Mucosa of descending colon (tissue), 3 donors: ENCODE data around the gene R3HDM4. TPM values are rescaled to one million over a fixed set of nuclear protein-coding genes. Genes with fewer than 3 reads are reported as not detected.
A peak's percentile ranks its signal among the peaks of the same experiment; 100 is the strongest.
"Not testable (repeated sequence)": the region's sequence is repeated elsewhere in the genome, so short reads cannot be mapped to it uniquely, and the experiment has no call there.

Experiments used
- ATAC-seq: fragments of 200-7000 bp; cut with Tn5 transposase; one replicate; pipeline ENCODE4 v1.9.1; 2020; ENCODE audit warnings: mild to moderate bottlenecking, moderate library complexity
- DNase-seq, 3 donors: peaks; one replicate each; pipeline ENCODE4 v3.0.0-alpha.2; 2020
- H3K36me3 ChIP-seq: fragments of 200-600 bp; one replicate; pipeline ENCODE4 v1.8.0; 2021; ENCODE audit warnings: low read depth, mild to moderate bottlenecking
- H3K4me1 ChIP-seq: fragments of 200-600 bp; one replicate; pipeline ENCODE4 v1.8.0; 2021; ENCODE audit warnings: low read depth, mild to moderate bottlenecking
- H3K4me3 ChIP-seq: fragments of 200-600 bp; one replicate; pipeline ENCODE4 v1.8.0; 2021; ENCODE audit warnings: mild to moderate bottlenecking
- H3K9me3 ChIP-seq: fragments of 200-600 bp; one replicate; pipeline ENCODE4 v1.8.0; 2021; ENCODE audit warnings: mild to moderate bottlenecking
- CTCF ChIP-seq: fragments of 200-600 bp; IDR thresholded peaks from one replicate; pipeline ENCODE4 v1.8.0; 2022; ENCODE audit warnings: antibody characterized with exemption, mild to moderate bottlenecking
- intact Hi-C, 2 donors: fragments of 100-400 bp; cut with DNase I in 1 of 2; cut with micrococcal nuclease in 1 of 2; formaldehyde crosslinking; loops; one replicate each; pipeline versions ENCODE4 v1.11.0 to v1.11.1; 2022; cut with DNase I, micrococcal nuclease
- total RNA-seq, 3 donors: library from RNA; stranded (reverse); fragmentation: NEBNext Ultra II Directional in 2 of 3; extraction: Animal tissue kit (Norgen Biotek cat#: 25700) in 2 of 3; gene quantifications; one replicate each; pipeline versions ENCODE4 v1.2.1 to v1.2.4, GENCODE V29; 2021 to 2023
- donor health status: DM: no; HTN: no; CAD: no; lungs with moderate emphysema.
- donor health status: DM: no; HTN: no; CAD: no.
- donor health status: DM: no; HTN: yes; CAD: no.

The R3HDM4 gene
- total RNA-seq, 3 donors from 2014 or later, result 52.6 to 62.6 (median 54.8) TPM

- intact Hi-C loops, result loop anchor here in 1 of 2 donors (10.0 kb wide), 1 partner anchor 132 kb away; the partner anchor contains the start of gene WDR18
- ATAC-seq (no peak), DNase-seq (peak in 1 of 3 donors; percentile 51)
- no peak for TF ChIP-seq CTCF
- H3K4me1 ChIP-seq, result peaks cover 3% of the 10 kb centered on the region
- no peaks in the 10 kb centered on the region for H3K9me3 ChIP-seq
- no peak within 1 kb of the TSS for H3K4me3 ChIP-seq
- no peaks in the 10 kb centered on the region for H3K36me3 ChIP-seq
Observed at GRCh38 chr19:852136-853013, 60.6 kb downstream of the R3HDM4 start, which contains the start of gene ELANE. Gene ELANE (plus strand): TSS chr19:852303. CDS start chr19:852329, 26 bp downstream.

- H3K4me3 ChIP-seq, result no peak overlapping the region
Observed at GRCh38 chr19:850979-851335, 62.1 kb downstream of the R3HDM4 start.

GRCh38 chr19:850221-850978 is 62.6 kb downstream of the R3HDM4 start:
- DNase-seq (peak; percentile 75 to 86 (median 75)), ATAC-seq (peak; percentile 84)
- Histone ChIP-seq H3K4me3 (no peak overlapping the region), H3K36me3 (no peaks in the 10 kb centered on the region), H3K4me1 (peaks cover 3% of the 10 kb centered on the region), H3K9me3 (no peaks in the 10 kb centered on the region)
- intact Hi-C loops, result loop anchor here in 1 of 2 donors (10.0 kb wide), 1 partner anchor 134 kb away; the partner anchor contains the start of gene WDR18
- TF ChIP-seq CTCF, result no peak

More at GRCh38 chr19:850979-851335, 62.1 kb downstream of the R3HDM4 start:
- H3K9me3 ChIP-seq, result no peaks in the 10 kb centered on the region
- intact Hi-C loops, result loop anchor here in 1 of 2 donors (10.0 kb wide), 1 partner anchor 134 kb away; the partner anchor contains the start of gene WDR18
- H3K4me1 ChIP-seq, result peaks cover 3% of the 10 kb centered on the region
- no peak for TF ChIP-seq CTCF
- ATAC-seq (no peak), DNase-seq (no peak)
- H3K36me3 ChIP-seq, result no peaks in the 10 kb centered on the region

GRCh38 chr19:849195-849594 is 63.8 kb downstream of the R3HDM4 start:
- H3K4me1 ChIP-seq, H3K4me3 ChIP-seq, intact Hi-C loops, H3K36me3 ChIP-seq, H3K9me3 ChIP-seq, ATAC-seq, DNase-seq: not testable (repeated sequence)

GRCh38 chr19:848386-848921 is 64.6 kb downstream of the R3HDM4 start:
- H3K9me3 ChIP-seq, result no peaks in the 10 kb centered on the region
- no peak for DNase-seq
- no peak for TF ChIP-seq CTCF
- no peak overlapping the region for H3K4me3 ChIP-seq
- no peak for ATAC-seq
- peaks cover 8% of the 10 kb centered on the region for H3K4me1 ChIP-seq
- intact Hi-C loops, result no loop called here
- no peaks in the 10 kb centered on the region for H3K36me3 ChIP-seq

Other genes with a start within 250 kb of the R3HDM4 start
- 10 to 100 TPM in 2 of 3 donors, 1 to 10 TPM in 1; 2.6 to 25.0 (median 12.8) TPM for gene FSTL3, start 236.8 kb downstream of the R3HDM4 start, total RNA-seq
- gene PRSS57, start 217.8 kb downstream of the R3HDM4 start, total RNA-seq, result not detected
- 10 to 100 TPM in 2 of 3 donors, 1 to 10 TPM in 1; 8.1 to 58.4 (median 13.0) TPM for gene PALM, start 204.3 kb downstream of the R3HDM4 start, total RNA-seq
- 100 to 1,000 TPM; 184 to 443 (median 361) TPM for gene MISP, start 162.1 kb downstream of the R3HDM4 start, total RNA-seq
- gene PTBP1, start 115.8 kb downstream of the R3HDM4 start, total RNA-seq, result 100 to 1,000 TPM; 204 to 305 (median 281) TPM
- under 1 TPM in 1 of 3 donors, not detected in 2; 0.19 TPM for gene PLPPR3, start 91.3 kb downstream of the R3HDM4 start, total RNA-seq
- under 1 TPM in 1 of 3 donors, not detected in 2; 0.25 TPM for gene AZU1, start 85.4 kb downstream of the R3HDM4 start, total RNA-seq
- gene PRTN3, start 72.2 kb downstream of the R3HDM4 start, total RNA-seq, result not detected
- gene ELANE, start 60.9 kb downstream of the R3HDM4 start, total RNA-seq, result 1 to 10 TPM in 1 of 3 donors, under 1 TPM in 2; 0.43 to 1.2 (median 0.77) TPM
- gene CFD, start 53.6 kb downstream of the R3HDM4 start, total RNA-seq, result 100 to 1,000 TPM in 2 of 3 donors, 10 to 100 TPM in 1; 43.1 to 209 (median 110) TPM
- gene MED16, start 20.0 kb downstream of the R3HDM4 start, total RNA-seq, result 10 to 100 TPM; 53.4 to 77.4 (median 61.4) TPM
- not detected for gene RNU6-9, start 19.7 kb downstream of the R3HDM4 start, total RNA-seq
- gene KISS1R, start 4.1 kb upstream of the R3HDM4 start, total RNA-seq, result not detected
- 10 to 100 TPM; 10.1 to 16.0 (median 14.5) TPM for gene ARID3A, start 12.8 kb upstream of the R3HDM4 start, total RNA-seq
- 10 to 100 TPM; 23.8 to 42.0 (median 33.0) TPM for gene WDR18, start 71.1 kb upstream of the R3HDM4 start, total RNA-seq
- gene GRIN3B, start 87.2 kb upstream of the R3HDM4 start, total RNA-seq, result not detected
- 100 to 1,000 TPM; 185 to 199 (median 190) TPM for gene TMEM259, start 107.9 kb upstream of the R3HDM4 start, total RNA-seq
- not detected for gene RNU6-2, start 108.3 kb upstream of the R3HDM4 start, total RNA-seq
- gene CNN2, start 113.4 kb upstream of the R3HDM4 start, total RNA-seq, result 10 to 100 TPM; 65.0 to 88.8 (median 84.7) TPM
- 10 to 100 TPM; 23.5 to 25.6 (median 25.6) TPM for gene ABCA7, start 126.9 kb upstream of the R3HDM4 start, total RNA-seq
- gene ARHGAP45, start 153.9 kb upstream of the R3HDM4 start, total RNA-seq, result 10 to 100 TPM; 33.9 to 64.3 (median 58.8) TPM
- 100 to 1,000 TPM; 108 to 138 (median 133) TPM for gene POLR2E, start 182.2 kb upstream of the R3HDM4 start, total RNA-seq
- 100 to 1,000 TPM; 126 to 187 (median 144) TPM for gene GPX4, start 190.8 kb upstream of the R3HDM4 start, total RNA-seq